HG03469 (cell line): ENCODE measurements around the gene MMP2.

Source experiments
- ATAC-seq: cut with Tn5 transposase; IDR thresholded peaks from one replicate; pipeline ENCODE4 v1.9.1; 2021; ENCODE audit warnings: mild to moderate bottlenecking, moderate library complexity, moderate number of reproducible peaks; ENCODE audit not compliant: unreplicated experiment

The MMP2 gene

GRCh38 chr16:55510185-55510805, 31.3 kb downstream of the MMP2 start:
- no peak for ATAC-seq

GRCh38 chr16:55512941-55513340, 33.9 kb downstream of the MMP2 start:
- ATAC-seq: no peak

- no peak for ATAC-seq
These were observed 34.6 kb downstream of the MMP2 start for GRCh38 chr16:55513616-55514015.

- no peak for ATAC-seq
These were observed 36.1 kb downstream of the MMP2 start for GRCh38 chr16:55515111-55515510.

- no peak for ATAC-seq
These were observed 42.8 kb downstream of the MMP2 start for GRCh38 chr16:55521792-55522191.

- ATAC-seq: no peak
These were observed 47.4 kb downstream of the MMP2 start for GRCh38 chr16:55526441-55526840.

- ATAC-seq: no peak
These were observed 48.9 kb downstream of the MMP2 start for GRCh38 chr16:55527885-55528284.

GRCh38 chr16:55529018-55529417, 50.0 kb downstream of the MMP2 start:
- no peak for ATAC-seq

- no peak for ATAC-seq
These were observed 51.4 kb downstream of the MMP2 start for GRCh38 chr16:55530316-55530856.

GRCh38 chr16:55532227-55532626, 53.2 kb downstream of the MMP2 start:
- ATAC-seq: no peak

- ATAC-seq: no peak
These were observed 55.8 kb downstream of the MMP2 start for GRCh38 chr16:55534756-55535155.

GRCh38 chr16:55539049-55539448, 60.1 kb downstream of the MMP2 start:
- no peak for ATAC-seq

- no peak for ATAC-seq
These were observed 60.5 kb downstream of the MMP2 start for GRCh38 chr16:55539488-55539887.

GRCh38 chr16:55540221-55540620, 61.2 kb downstream of the MMP2 start:
- ATAC-seq: no peak

- ATAC-seq: no peak
These were observed 63.6 kb downstream of the MMP2 start for GRCh38 chr16:55542459-55543082.

- no peak for ATAC-seq
These were observed 64.5 kb downstream of the MMP2 start for GRCh38 chr16:55543472-55543871.

GRCh38 chr16:55552621-55553020, 73.6 kb downstream of the MMP2 start:
- no peak for ATAC-seq

GRCh38 chr16:55555436-55555835, 76.4 kb downstream of the MMP2 start:
- no peak for ATAC-seq
